Brain microvascular endothelial cell (primary cell): ENCODE data around the gene ACOXL.
A peak's percentile ranks its signal among the peaks of the same experiment; 100 is the strongest.

Experiments
- DNase-seq: peaks from one replicate; pipeline ENCODE4 v3.0.0-alpha.2; 2020
- H3K27ac ChIP-seq: fragments of 250-450 bp; sonication (Bioruptor Pico); 2 replicates; pipeline ENCODE4 v1.5.1; 2020; ENCODE audit warnings: mild to moderate bottlenecking, moderate library complexity
- H3K27me3 ChIP-seq: fragments of 250-450 bp; sonication (Bioruptor Pico); replicated peaks from 2 replicates; pipeline ENCODE4 v1.5.1; 2020; ENCODE audit warnings: mild to moderate bottlenecking
- H3K36me3 ChIP-seq: fragments of 250-450 bp; sonication (Bioruptor Pico); replicated peaks from 2 replicates; pipeline ENCODE4 v1.5.1; 2020; ENCODE audit warnings: mild to moderate bottlenecking
- H3K4me3 ChIP-seq: 2 replicates; pipeline ENCODE4 v1.5.1; 2011; ENCODE audit warnings: low read depth, mild to moderate bottlenecking, control low read depth, low read length, moderate library complexity
- CTCF ChIP-seq: IDR thresholded peaks from 2 replicates; pipeline ENCODE4 v1.5.1; 2011; ENCODE audit warnings: low read depth, mild to moderate bottlenecking, moderate library complexity, low read length, control low read depth, inconsistent platforms; ENCODE audit errors: missing control alignments
- in situ Hi-C: cut with HindIII; loops from 2 replicates; pipeline ENCODE4 v1.10.0; 2017; ENCODE audit warnings: low sequenced_read_pairs, low pct_ligation_motif_present

ACOXL gene

DNA sequence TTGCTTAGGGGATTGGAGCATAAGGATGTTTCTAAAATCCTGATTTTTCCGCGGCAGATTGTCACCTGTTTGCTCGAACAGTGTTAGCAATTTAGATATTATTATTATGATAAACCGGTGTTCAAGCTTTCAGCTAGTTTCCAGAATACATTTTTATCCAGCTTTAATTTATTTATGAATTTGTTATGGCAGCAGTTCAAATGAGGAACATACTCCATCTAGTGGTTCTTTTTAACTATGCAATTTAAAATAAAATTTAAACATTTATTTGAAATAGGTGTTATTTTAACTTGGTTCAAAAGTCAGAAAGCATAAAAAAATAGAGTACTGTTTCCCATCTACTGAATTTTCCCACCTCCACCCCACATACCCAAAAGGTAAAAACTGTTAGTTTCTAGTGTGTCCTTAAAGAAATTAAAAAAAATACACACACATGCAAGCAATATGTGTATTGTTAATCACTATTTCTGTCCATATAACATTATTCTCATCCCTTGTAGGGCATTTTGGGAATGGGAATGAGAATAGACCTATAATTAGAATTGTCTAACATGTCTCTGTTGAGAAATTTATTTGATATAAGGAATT, 23.2 kb downstream of the ACOXL start:
- peak; percentile 42 for TF ChIP-seq CTCF
- no peaks in the 10 kb centered on the region for H3K36me3 ChIP-seq
- no peak overlapping the region for H3K4me3 ChIP-seq
- no peak overlapping the region for H3K27ac ChIP-seq
- H3K27me3 ChIP-seq: no peaks in the 10 kb centered on the region
- in situ Hi-C loops: no loop called here
- DNase-seq: no peak

DNA sequence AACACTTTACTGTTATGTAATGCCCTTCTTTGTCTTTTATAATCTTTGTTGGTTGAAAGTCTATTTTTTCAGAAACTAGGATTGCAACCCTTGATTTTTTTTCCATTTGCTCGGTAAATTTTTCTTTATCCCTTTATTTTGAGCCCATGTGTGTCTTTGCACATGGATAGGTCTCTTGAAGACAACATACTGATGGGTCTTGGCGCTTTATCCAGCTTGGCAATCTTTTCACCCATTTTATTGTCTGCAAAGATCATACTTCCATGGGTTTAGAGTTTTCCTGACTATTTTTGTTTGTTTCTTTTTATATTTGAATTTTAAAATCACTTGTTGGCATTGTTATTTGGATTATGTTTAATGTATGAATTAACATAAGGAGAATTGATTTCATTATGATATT, 27.0 kb downstream of the ACOXL start:
- DNase-seq: no peak
- no peak overlapping the region for H3K27ac ChIP-seq
- in situ Hi-C loops: no loop called here
- H3K27me3 ChIP-seq: no peaks in the 10 kb centered on the region
- TF ChIP-seq CTCF: no peak
- H3K36me3 ChIP-seq: no peaks in the 10 kb centered on the region
- no peak overlapping the region for H3K4me3 ChIP-seq

DNA sequence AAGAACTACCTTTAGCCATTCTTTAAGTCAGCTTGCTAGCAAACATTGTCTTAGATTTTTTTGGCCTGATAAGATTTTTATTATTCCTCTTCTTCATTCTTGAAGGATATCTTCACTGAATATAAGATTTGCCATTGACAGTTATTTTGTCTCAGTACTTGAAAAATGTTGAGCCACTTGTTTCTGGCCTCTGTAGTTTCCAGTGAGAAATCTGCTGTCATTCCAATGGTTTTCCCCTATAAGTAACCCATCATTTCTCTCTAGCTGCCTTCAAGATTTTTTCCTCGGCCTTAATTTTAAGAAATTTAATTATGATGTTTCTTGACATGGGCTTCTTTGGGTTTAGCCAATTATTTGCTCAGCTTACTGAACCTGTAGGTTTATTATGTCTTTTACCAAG, 32.6 kb downstream of the ACOXL start:
- Histone ChIP-seq H3K36me3 (no peaks in the 10 kb centered on the region), H3K4me3 (no peak overlapping the region), H3K27me3 (no peaks in the 10 kb centered on the region), H3K27ac (no peak overlapping the region)
- in situ Hi-C loops: no loop called here
- no peak for DNase-seq
- no peak for TF ChIP-seq CTCF

- DNase-seq: no peak
- in situ Hi-C loops: no loop called here
- TF ChIP-seq CTCF: no peak
- Histone ChIP-seq H3K36me3 (no peaks in the 10 kb centered on the region), H3K27me3 (peaks cover 8% of the 10 kb centered on the region), H3K4me3 (no peak overlapping the region), H3K27ac (no peak overlapping the region)
Observed at GRCh38 chr2:110766291-110766690, 33.9 kb downstream of the ACOXL start.

DNA sequence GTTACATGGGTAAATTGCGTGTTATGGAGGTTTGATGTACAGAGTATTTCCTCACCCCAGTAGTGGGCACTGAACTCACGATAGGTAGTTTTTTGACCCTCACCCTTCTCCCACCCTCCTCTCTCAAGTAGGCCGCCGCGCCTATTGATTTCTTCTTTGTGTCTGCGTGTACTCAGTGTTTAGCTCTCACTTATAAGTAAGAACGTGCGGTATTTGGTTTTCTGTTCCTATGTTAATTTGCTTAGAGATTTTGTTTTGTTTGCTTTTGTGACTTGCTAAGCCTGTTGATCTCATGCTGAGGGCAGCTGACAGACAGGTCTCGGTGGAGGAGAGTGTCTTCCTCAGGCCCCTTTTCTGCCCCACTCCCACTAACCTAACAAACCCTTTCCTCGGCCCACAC, 36.2 kb downstream of the ACOXL start:
- Histone ChIP-seq H3K36me3 (no peaks in the 10 kb centered on the region), H3K4me3 (no peak overlapping the region), H3K27me3 (peaks cover 14% of the 10 kb centered on the region), H3K27ac (no peak overlapping the region)
- TF ChIP-seq CTCF: no peak
- in situ Hi-C loops: no loop called here
- DNase-seq: no peak

GRCh38 chr2:110770404-110770958, 38.1 kb downstream of the ACOXL start:
- no peak overlapping the region for H3K4me3 ChIP-seq
- peaks cover 17% of the 10 kb centered on the region for H3K27me3 ChIP-seq
- no peak for TF ChIP-seq CTCF
- H3K36me3 ChIP-seq: no peaks in the 10 kb centered on the region
- DNase-seq: no peak
- H3K27ac ChIP-seq: no peak overlapping the region
- in situ Hi-C loops: no loop called here
